T follicular helper cell (primary cell): ENCODE measurements around the gene STX19.

ENCODE experiments used
- DNase-seq: peaks from one replicate; pipeline ENCODE4 v3.0.0-alpha.2; 2020; ENCODE audit warnings: low read depth

Gene STX19

GRCh38 chr3:94036909-94037507, 8.6 kb upstream of the STX19 start:
- no peak for DNase-seq

GRCh38 chr3:94026623-94027022, 1.8 kb downstream of the STX19 start:
- no peak for DNase-seq

GRCh38 chr3:94024385-94024784, 4.0 kb downstream of the STX19 start:
- DNase-seq, result no peak

- no peak for DNase-seq
These were observed 8.1 kb downstream of the STX19 start for GRCh38 chr3:94020293-94020692.

GRCh38 chr3:94019659-94020058, 8.7 kb downstream of the STX19 start:
- no peak for DNase-seq

GRCh38 chr3:94015025-94015424, 13.4 kb downstream of the STX19 start:
- DNase-seq, result no peak

- DNase-seq, result no peak
These were observed 16.2 kb downstream of the STX19 start for GRCh38 chr3:94012185-94012584.

- no peak for DNase-seq
These were observed 17.1 kb downstream of the STX19 start for GRCh38 chr3:94011233-94011711.

GRCh38 chr3:94009608-94010007, 18.8 kb downstream of the STX19 start:
- DNase-seq, result no peak

- no peak for DNase-seq
These were observed 20.1 kb downstream of the STX19 start for GRCh38 chr3:94008253-94008652.

- DNase-seq, result no peak
These were observed 24.0 kb downstream of the STX19 start for GRCh38 chr3:94004301-94004910.

GRCh38 chr3:94001827-94002495, 26.4 kb downstream of the STX19 start:
- no peak for DNase-seq

- DNase-seq, result no peak
These were observed 27.2 kb downstream of the STX19 start for GRCh38 chr3:94001191-94001590.

- no peak for DNase-seq
These were observed 34.3 kb downstream of the STX19 start for GRCh38 chr3:93994056-93994455.

- DNase-seq, result no peak
These were observed 36.2 kb downstream of the STX19 start for GRCh38 chr3:93992207-93992606.

- DNase-seq, result no peak
These were observed 36.8 kb downstream of the STX19 start for GRCh38 chr3:93991631-93992030.

- DNase-seq, result no peak
These were observed 39.2 kb downstream of the STX19 start for GRCh38 chr3:93989241-93989640.

- no peak for DNase-seq
These were observed 39.6 kb downstream of the STX19 start for GRCh38 chr3:93988764-93989163.

- no peak for DNase-seq
These were observed 40.1 kb downstream of the STX19 start for GRCh38 chr3:93988283-93988682.

GRCh38 chr3:93984618-93985017, 43.8 kb downstream of the STX19 start:
- DNase-seq, result no peak

- DNase-seq, result no peak
These were observed 45.0 kb downstream of the STX19 start for GRCh38 chr3:93983408-93983807.

- no peak for DNase-seq
These were observed 46.7 kb downstream of the STX19 start for GRCh38 chr3:93981649-93982048.
